Hair follicle dermal papilla cell (primary cell): ENCODE measurements around the gene BIRC6. TPM values are rescaled to one million over a fixed set of nuclear protein-coding genes. Genes with fewer than 3 reads are reported as not detected.

Experiments used
- small RNA-seq: library from RNA; depleted of rRNA; stranded (forward); fragments of <200 nt; gene quantifications from one replicate; pipeline ENCODE3, GENCODE V24; 2012
- total RNA-seq: library from RNA; depleted of rRNA; stranded (reverse); fragments of >200 nt; gene quantifications from 2 replicates; pipeline ENCODE4 v1.2.3, GENCODE V29; 2012

The BIRC6 gene, protein sequence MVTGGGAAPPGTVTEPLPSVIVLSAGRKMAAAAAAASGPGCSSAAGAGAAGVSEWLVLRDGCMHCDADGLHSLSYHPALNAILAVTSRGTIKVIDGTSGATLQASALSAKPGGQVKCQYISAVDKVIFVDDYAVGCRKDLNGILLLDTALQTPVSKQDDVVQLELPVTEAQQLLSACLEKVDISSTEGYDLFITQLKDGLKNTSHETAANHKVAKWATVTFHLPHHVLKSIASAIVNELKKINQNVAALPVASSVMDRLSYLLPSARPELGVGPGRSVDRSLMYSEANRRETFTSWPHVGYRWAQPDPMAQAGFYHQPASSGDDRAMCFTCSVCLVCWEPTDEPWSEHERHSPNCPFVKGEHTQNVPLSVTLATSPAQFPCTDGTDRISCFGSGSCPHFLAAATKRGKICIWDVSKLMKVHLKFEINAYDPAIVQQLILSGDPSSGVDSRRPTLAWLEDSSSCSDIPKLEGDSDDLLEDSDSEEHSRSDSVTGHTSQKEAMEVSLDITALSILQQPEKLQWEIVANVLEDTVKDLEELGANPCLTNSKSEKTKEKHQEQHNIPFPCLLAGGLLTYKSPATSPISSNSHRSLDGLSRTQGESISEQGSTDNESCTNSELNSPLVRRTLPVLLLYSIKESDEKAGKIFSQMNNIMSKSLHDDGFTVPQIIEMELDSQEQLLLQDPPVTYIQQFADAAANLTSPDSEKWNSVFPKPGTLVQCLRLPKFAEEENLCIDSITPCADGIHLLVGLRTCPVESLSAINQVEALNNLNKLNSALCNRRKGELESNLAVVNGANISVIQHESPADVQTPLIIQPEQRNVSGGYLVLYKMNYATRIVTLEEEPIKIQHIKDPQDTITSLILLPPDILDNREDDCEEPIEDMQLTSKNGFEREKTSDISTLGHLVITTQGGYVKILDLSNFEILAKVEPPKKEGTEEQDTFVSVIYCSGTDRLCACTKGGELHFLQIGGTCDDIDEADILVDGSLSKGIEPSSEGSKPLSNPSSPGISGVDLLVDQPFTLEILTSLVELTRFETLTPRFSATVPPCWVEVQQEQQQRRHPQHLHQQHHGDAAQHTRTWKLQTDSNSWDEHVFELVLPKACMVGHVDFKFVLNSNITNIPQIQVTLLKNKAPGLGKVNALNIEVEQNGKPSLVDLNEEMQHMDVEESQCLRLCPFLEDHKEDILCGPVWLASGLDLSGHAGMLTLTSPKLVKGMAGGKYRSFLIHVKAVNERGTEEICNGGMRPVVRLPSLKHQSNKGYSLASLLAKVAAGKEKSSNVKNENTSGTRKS (N-terminal part only)
- total RNA-seq = 169 and 221 TPM in 2 replicates

GRCh38 chr2:32356681-32357317 is at the start of gene BIRC6:
TSS of gene BIRC6 (plus strand) at chr2:32357023. CDS start at chr2:32357162, 139 bp downstream.

GRCh38 chr2:32627814-32628579 is 271.2 kb downstream of the BIRC6 start, which contains the start of gene TTC27:
TSS of gene TTC27 (plus strand) at chr2:32628050. CDS start at chr2:32628293, 243 bp downstream.

Small RNA genes within 50 kb of the gene (small RNA-seq; reads per million reads assigned to genes)
- gene MIR4765 (not detected), gene MIR558 (not detected)

Other genes starting within 250 kb of the BIRC6 start
- 29.1 and 32.0 TPM in 2 replicates for gene SLC30A6, start 191.2 kb upstream of the BIRC6 start, total RNA-seq
- gene NLRC4, start 92.1 kb upstream of the BIRC6 start, total RNA-seq = not detected in 2 replicates
- 16.2 and 19.3 TPM in 2 replicates for gene YIPF4, start 79.1 kb upstream of the BIRC6 start, total RNA-seq